Mononuclear cell (primary cell): ENCODE measurements around the gene UNC5CL. TPM values are rescaled to one million over a fixed set of nuclear protein-coding genes. Genes with fewer than 3 reads are reported as not detected.

Source experiments
- H3K27me3 ChIP-seq: 2 replicates; pipeline ENCODE4 v1.6.0; 2011; ENCODE audit warnings: low read length, control low read depth; ENCODE audit not compliant: insufficient read depth
- H3K4me1 ChIP-seq: 2 replicates; pipeline ENCODE4 v1.5.1; 2011; ENCODE audit warnings: mild to moderate bottlenecking, low read length, control low read depth; ENCODE audit not compliant: insufficient read depth
- H3K4me3 ChIP-seq: 2 replicates; pipeline ENCODE4 v1.5.1; 2011; ENCODE audit warnings: mild to moderate bottlenecking, low read length, moderate library complexity
- H3K9me3 ChIP-seq: 2 replicates; pipeline ENCODE4 v1.5.1; 2011; ENCODE audit warnings: low read depth, mild to moderate bottlenecking, control low read depth, low read length
- total RNA-seq: library from RNA; depleted of rRNA; stranded (reverse); fragments of >200 nt; gene quantifications from one replicate; pipeline ENCODE4 v1.2.3, GENCODE V29; 2012

The UNC5CL gene
- total RNA-seq, 1 donor = 1.2 TPM

- H3K4me3 ChIP-seq = no peak overlapping the region
Observed at GRCh38 chr6:41050536-41050935, 11.5 kb upstream of the UNC5CL start.

GRCh38 chr6:41049955-41050354 lies 10.9 kb upstream of the UNC5CL start:
- Histone ChIP-seq H3K9me3 (no peaks in the 10 kb centered on the region), H3K4me3 (no peak overlapping the region), H3K4me1 (peaks cover 18% of the 10 kb centered on the region), H3K27me3 (no peaks in the 10 kb centered on the region)

More at GRCh38 chr6:41050536-41050935, 11.5 kb upstream of the UNC5CL start:
- peaks cover 18% of the 10 kb centered on the region for H3K4me1 ChIP-seq
- no peaks in the 10 kb centered on the region for H3K9me3 ChIP-seq
- H3K27me3 ChIP-seq = no peaks in the 10 kb centered on the region

- H3K4me1 ChIP-seq = peaks cover 18% of the 10 kb centered on the region
- H3K4me3 ChIP-seq = no peak overlapping the region
Observed at GRCh38 chr6:41049521-41049920, 10.5 kb upstream of the UNC5CL start.

GRCh38 chr6:41047745-41048732 lies 9.0 kb upstream of the UNC5CL start:
- Histone ChIP-seq H3K9me3 (no peaks in the 10 kb centered on the region), H3K4me3 (no peak overlapping the region), H3K27me3 (no peaks in the 10 kb centered on the region), H3K4me1 (peaks cover 18% of the 10 kb centered on the region)

More at GRCh38 chr6:41049521-41049920, 10.5 kb upstream of the UNC5CL start:
- no peaks in the 10 kb centered on the region for H3K27me3 ChIP-seq
- H3K9me3 ChIP-seq = no peaks in the 10 kb centered on the region

DNA sequence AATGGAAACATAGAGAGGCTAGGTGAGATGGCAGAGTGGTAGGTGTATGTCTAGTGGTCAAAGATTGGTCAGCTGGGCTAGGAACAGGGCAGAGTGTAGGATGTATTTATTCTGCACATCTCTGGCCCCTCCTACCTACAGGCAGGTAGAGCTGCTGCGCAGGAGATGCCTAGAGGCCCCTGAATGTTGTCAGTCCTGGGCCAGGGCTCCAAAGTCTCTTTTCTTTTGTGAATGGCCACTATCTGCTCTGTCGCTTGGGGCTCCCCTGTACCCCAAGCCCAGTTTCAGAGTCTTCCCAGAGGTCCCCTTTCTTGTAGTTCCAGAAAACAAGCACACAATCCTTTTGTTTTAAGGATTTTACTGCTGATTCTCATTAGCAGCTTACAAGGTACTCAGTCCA lies 8.3 kb upstream of the UNC5CL start:
- no peaks in the 10 kb centered on the region for H3K27me3 ChIP-seq
- H3K4me1 ChIP-seq = peaks cover 13% of the 10 kb centered on the region
- no peaks in the 10 kb centered on the region for H3K9me3 ChIP-seq
- no peak overlapping the region for H3K4me3 ChIP-seq

DNA sequence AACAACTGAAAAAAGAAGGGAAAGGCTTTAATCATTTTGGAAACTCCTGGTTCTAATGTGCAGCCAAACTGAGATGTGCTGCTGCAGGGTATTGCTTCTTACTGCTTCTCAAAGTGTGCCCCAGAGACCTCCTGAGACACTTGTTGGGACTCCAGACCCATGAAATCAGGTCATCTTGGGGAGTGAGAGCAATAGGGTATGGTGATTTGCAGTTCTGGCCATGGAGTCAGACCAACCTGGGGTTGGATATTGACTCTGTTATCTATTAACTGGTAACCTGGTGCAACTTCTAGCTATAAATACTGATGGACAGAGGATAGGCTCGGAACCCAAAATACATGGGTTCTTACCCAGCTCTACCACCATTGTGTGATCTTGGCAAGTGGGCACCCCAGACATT lies 7.1 kb upstream of the UNC5CL start:
- Histone ChIP-seq H3K27me3 (no peaks in the 10 kb centered on the region), H3K4me3 (no peak overlapping the region), H3K9me3 (no peaks in the 10 kb centered on the region), H3K4me1 (peaks cover under 1% of the 10 kb centered on the region)

- Histone ChIP-seq H3K27me3 (no peaks in the 10 kb centered on the region), H3K4me1 (no peaks in the 10 kb centered on the region), H3K4me3 (no peak overlapping the region), H3K9me3 (no peaks in the 10 kb centered on the region)
Observed at GRCh38 chr6:41045664-41046063, 6.6 kb upstream of the UNC5CL start.

DNA sequence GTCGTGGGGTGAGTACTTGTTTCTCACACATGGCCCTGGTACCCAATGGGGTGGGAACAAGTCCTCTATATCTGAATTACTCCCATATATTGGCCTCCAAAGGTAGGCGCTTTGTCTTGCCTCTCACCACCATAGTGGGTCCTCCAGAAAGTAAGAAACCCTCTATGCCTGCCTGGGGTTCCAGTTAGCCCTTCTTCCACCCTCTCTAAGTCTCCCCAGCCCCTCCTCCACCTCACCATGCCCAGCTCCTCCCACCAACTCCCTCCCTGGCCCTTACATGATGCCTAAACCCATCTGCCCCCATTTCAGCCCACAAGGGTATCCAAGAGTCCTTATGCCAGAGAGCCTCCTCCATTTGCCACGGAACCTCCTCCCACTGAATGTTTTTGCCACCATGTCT lies 4.1 kb upstream of the UNC5CL start:
- no peaks in the 10 kb centered on the region for H3K9me3 ChIP-seq
- no peak overlapping the region for H3K4me3 ChIP-seq

DNA sequence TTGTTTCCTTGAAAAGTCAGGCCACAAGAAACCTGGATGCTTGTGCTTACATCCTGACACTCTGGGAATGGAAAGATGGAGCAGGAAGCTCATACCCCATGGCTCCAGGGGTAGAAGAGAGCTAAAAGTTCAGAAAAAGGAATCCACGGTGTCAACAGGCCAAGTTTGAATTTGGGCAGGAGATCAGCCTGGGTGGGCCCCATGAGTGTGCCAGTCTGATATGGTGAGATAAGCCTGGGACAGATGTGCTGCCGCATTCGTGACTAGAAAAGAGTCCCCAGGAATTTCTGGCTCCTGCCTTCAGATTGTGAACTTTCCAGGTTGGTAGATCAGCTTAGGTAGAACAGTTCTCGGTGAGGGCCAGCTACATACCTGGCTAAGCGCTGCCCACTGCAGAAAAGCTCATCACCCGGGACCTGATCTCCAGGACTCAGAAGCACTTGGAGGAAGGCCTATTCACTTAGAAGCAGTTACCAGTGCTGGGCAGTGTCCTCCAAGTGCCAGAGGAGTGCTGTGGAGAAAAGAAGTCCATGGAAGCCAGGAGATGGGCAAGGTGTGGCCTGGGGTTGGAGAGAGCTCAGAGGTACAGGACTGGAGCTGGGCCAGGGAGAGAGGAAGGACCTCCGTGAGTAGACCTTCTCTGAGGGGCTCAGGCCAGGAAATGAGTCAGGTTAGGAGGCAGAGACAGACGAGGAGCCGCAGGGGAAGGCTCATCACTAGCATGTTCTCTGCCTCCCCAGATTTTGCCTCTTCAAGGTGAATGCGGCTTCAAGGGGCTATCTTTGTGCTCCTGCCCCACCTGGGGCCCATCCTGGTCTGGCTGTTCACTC lies 3.4 kb upstream of the UNC5CL start, which contains the start of gene TSPO2:
TSPO2 (plus strand) TSS at position 242 of the 830 bp plus-strand sequence; CDS start at position 761, 519 bp downstream.
- H3K4me1 ChIP-seq = no peaks in the 10 kb centered on the region
- H3K27me3 ChIP-seq = no peaks in the 10 kb centered on the region
- no peaks in the 10 kb centered on the region for H3K9me3 ChIP-seq
- no peak within 1 kb of the TSS for H3K4me3 ChIP-seq

More for the DNA sequence above, 4.1 kb upstream of the UNC5CL start:
- Histone ChIP-seq H3K4me1 (no peaks in the 10 kb centered on the region), H3K27me3 (no peaks in the 10 kb centered on the region)

- no peaks in the 10 kb centered on the region for H3K9me3 ChIP-seq
- H3K27me3 ChIP-seq = no peaks in the 10 kb centered on the region
- no peaks in the 10 kb centered on the region for H3K4me1 ChIP-seq
- H3K4me3 ChIP-seq = no peak overlapping the region
Observed at GRCh38 chr6:41040940-41041536, 2.0 kb upstream of the UNC5CL start.

- Histone ChIP-seq H3K4me1 (no peaks in the 10 kb centered on the region), H3K4me3 (no peak overlapping the region), H3K27me3 (no peaks in the 10 kb centered on the region), H3K9me3 (no peaks in the 10 kb centered on the region)
Observed at GRCh38 chr6:41040101-41040939, 1.3 kb upstream of the UNC5CL start.

DNA sequence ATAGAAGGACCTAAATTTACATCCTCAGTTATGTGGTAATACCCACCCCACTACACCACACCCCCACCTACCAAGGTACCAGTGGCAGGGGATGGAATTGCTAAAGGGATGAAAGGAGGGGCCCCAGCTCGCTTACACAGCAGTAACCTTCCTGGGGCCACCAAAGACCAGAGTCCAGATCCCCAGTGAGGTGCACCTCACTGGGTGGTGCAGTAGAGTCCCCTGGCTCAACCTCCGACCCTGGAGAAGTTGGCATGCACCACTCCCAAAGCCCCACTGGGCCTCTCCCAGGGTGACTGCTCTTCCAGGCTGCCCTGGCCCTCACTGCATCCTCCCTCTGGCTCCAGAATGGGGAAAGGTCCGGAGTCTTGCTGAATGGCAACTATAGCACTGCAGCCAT lies 816 bp downstream of the UNC5CL start:
- no peaks in the 10 kb centered on the region for H3K9me3 ChIP-seq
- H3K27me3 ChIP-seq = no peaks in the 10 kb centered on the region
- no peak overlapping the region for H3K4me3 ChIP-seq
- no peaks in the 10 kb centered on the region for H3K4me1 ChIP-seq

- no peaks in the 10 kb centered on the region for H3K4me1 ChIP-seq
- H3K27me3 ChIP-seq = no peaks in the 10 kb centered on the region
- no peaks in the 10 kb centered on the region for H3K9me3 ChIP-seq
- H3K4me3 ChIP-seq = no peak overlapping the region
Observed at GRCh38 chr6:41037107-41037900, 1.7 kb downstream of the UNC5CL start.
